ENCODE results near the gene NUBP2. TPM values are rescaled to one million over a fixed set of nuclear protein-coding genes. Genes with fewer than 3 reads are reported as not detected.

Gene NUBP2
- total and polyA plus RNA-seq, 2 experiments from 2014 or later, result 79.4 to 175 TPM

DNA sequence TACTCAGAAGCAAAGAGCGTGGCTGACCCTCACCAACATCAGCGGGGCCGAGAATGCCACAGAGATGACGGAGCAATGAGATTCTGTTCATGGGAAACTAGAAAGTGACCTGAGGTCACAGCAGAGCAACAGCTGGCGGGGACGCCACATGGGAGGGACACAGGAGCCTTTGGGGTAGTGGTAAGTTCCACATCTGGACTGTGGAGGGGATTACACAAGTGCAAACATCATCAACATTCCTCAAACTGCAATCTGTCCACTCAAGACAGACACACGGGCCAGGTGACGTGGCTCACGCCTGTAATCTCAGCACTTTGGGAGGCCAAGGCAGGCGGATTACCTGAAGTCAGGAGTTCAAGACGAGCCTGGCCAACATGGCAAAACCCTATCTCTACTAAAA is 32.7 kb downstream of the NUBP2 start (continued):
- TF ChIP-seq EZH2 (IDR thresholded peaks at IDR 0.05; ENCODE audit: low read depth, unreplicated experiment), result no peak
- no peak for TF ChIP-seq ZNF114 (CRISPR knock-in tag; IDR thresholded peaks at IDR 0.05)
- TF ChIP-seq, protein P1, sequence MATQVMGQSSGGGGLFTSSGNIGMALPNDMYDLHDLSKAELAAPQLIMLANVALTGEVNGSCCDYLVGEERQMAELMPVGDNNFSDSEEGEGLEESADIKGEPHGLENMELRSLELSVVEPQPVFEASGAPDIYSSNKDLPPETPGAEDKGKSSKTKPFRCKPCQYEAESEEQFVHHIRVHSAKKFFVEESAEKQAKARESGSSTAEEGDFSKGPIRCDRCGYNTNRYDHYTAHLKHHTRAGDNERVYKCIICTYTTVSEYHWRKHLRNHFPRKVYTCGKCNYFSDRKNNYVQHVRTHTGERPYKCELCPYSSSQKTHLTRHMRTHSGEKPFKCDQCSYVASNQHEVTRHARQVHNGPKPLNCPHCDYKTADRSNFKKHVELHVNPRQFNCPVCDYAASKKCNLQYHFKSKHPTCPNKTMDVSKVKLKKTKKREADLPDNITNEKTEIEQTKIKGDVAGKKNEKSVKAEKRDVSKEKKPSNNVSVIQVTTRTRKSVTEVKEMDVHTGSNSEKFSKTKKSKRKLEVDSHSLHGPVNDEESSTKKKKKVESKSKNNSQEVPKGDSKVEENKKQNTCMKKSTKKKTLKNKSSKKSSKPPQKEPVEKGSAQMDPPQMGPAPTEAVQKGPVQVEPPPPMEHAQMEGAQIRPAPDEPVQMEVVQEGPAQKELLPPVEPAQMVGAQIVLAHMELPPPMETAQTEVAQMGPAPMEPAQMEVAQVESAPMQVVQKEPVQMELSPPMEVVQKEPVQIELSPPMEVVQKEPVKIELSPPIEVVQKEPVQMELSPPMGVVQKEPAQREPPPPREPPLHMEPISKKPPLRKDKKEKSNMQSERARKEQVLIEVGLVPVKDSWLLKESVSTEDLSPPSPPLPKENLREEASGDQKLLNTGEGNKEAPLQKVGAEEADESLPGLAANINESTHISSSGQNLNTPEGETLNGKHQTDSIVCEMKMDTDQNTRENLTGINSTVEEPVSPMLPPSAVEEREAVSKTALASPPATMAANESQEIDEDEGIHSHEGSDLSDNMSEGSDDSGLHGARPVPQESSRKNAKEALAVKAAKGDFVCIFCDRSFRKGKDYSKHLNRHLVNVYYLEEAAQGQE (IDR thresholded peaks at IDR 0.05; ENCODE audit: unreplicated experiment), result no peak
- no peak for TF ChIP-seq STAT1 (IDR thresholded peaks at IDR 0.05; ENCODE audit: unreplicated experiment)
- TF ChIP-seq NANOG (IDR thresholded peaks at IDR 0.05; ENCODE audit: borderline replicate concordance), result no peak
- no peak for TF ChIP-seq POLR2AphosphoS5 (IDR thresholded peaks at IDR 0.05; ENCODE audit: low read depth)
- TF ChIP-seq ZNF331 (CRISPR knock-in tag; IDR thresholded peaks at IDR 0.05; ENCODE audit: low read depth), result no peak
- no peak for TF ChIP-seq EZH2phosphoT487 (IDR thresholded peaks at IDR 0.05; ENCODE audit: unreplicated experiment)

DNA sequence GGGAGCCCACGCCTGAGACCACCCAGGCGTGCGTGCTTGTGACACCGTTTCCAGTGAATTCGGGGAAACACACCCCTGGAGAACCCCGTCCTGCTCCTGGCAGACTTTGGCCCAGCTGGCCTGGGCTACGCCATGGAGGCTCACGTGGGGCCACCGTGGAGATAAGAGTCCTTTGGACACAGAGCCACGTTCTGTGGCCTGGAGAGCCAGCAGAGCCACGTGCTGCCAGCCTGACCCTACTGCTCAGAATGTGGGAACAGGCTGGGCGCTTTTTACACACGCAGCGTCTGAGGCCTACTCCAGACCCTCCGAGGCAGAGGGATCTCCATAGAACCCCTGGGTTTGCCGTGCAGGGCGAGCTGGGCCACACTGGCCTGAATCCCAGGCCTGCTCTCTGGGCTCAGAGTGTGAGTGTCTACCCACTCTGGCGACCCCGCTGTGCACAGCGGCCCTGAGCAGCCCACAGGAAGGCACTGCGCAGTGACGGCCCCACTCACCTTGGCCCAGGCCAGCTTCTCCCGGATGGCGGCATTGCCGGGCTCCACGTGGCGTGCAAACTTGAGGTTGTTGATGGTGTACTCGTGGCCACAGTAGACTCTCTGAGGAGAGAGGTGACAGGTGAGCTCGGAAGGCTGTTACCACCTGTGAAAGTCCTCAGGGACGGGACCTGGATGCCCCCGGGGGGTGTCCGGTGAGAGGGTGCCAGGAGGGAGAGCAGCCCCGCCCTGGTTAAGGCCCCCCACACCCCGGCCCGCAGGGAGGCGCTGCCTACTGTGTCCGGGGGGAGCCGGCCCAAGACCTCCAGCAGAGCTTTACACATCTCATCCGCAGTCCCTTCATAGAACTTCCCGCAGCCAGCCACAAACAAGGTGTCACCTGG is 33.9 kb downstream of the NUBP2 start:
- Histone ChIP-seq H3K27ac (ENCODE audit: low read depth) (no peak overlapping the region), H3F3A (replicated peaks; ENCODE audit: low read depth) (no peaks in the 10 kb centered on the region; the same call in 1 of the 2 replicates), H3K4me2 (no peak overlapping the region), H2AFZ (no peak overlapping the region), H3K4me1 (ENCODE audit: insufficient read depth) (no peaks in the 10 kb centered on the region), H4K20me1 (replicated peaks; ENCODE audit: insufficient read depth) (no peaks in the 10 kb centered on the region; the same call in 1 of the 2 replicates), H3K9me2 (ENCODE audit: insufficient read depth) (no peaks in the 10 kb centered on the region), H3K79me2 (replicated peaks; ENCODE audit: insufficient read depth) (no peaks in the 10 kb centered on the region; the same call in 1 of the 2 replicates), H3K27me3 (ENCODE audit: insufficient read depth) (no peaks in the 10 kb centered on the region), H3K4me3 (no peak overlapping the region), H3K36me3 (ENCODE audit: insufficient read depth) (no peaks in the 10 kb centered on the region)
- H3K36me3 Mint-ChIP-seq (ENCODE audit: low read depth), result peaks cover 6% of the 10 kb centered on the region; the same call in 2 of the 3 replicates
- H3K4me3 Mint-ChIP-seq, result no peak overlapping the region
- H3K27ac Mint-ChIP-seq, result no peak overlapping the region
- ATAC-seq (no peak), DNase-seq (ENCODE audit: low spot score) (no peak)
- H3K27me3 Mint-ChIP-seq (ENCODE audit: insufficient read depth, low read depth, poor library complexity), result peaks cover 4% of the 10 kb centered on the region
- H3K4me1 Mint-ChIP-seq, result no peaks in the 10 kb centered on the region
- no peaks in the 10 kb centered on the region for H3K9me3 Mint-ChIP-seq
- no peak for TF ChIP-seq STAT1 (IDR thresholded peaks at IDR 0.05; ENCODE audit: unreplicated experiment)
- TF ChIP-seq, protein P2, sequence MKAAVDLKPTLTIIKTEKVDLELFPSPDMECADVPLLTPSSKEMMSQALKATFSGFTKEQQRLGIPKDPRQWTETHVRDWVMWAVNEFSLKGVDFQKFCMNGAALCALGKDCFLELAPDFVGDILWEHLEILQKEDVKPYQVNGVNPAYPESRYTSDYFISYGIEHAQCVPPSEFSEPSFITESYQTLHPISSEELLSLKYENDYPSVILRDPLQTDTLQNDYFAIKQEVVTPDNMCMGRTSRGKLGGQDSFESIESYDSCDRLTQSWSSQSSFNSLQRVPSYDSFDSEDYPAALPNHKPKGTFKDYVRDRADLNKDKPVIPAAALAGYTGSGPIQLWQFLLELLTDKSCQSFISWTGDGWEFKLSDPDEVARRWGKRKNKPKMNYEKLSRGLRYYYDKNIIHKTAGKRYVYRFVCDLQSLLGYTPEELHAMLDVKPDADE (IDR thresholded peaks at IDR 0.05), result no peak
- TF ChIP-seq, protein P1 (IDR thresholded peaks at IDR 0.05; ENCODE audit: unreplicated experiment), result no peak
- TF ChIP-seq CREB1 (CRISPR knock-in tag; IDR thresholded peaks at IDR 0.05; ENCODE audit: low read depth), result no peak
- TF ChIP-seq EZH2phosphoT487 (IDR thresholded peaks at IDR 0.05; ENCODE audit: unreplicated experiment), result no peak
